ENCODE measurements around the gene CACYBP.
"Not testable (repeated sequence)": the region's sequence is repeated elsewhere in the genome, so short reads cannot be mapped to it uniquely, and the experiment has no call there.

CACYBP gene

GRCh38 chr1:175005085-175005783, 5.5 kb downstream of the CACYBP start:
- no peak for DNase-seq (ENCODE audit: low read depth in 2 of 2, low spot score in 1 of 2)

GRCh38 chr1:175009532-175009931, 9.8 kb downstream of the CACYBP start:
- DNase-seq (ENCODE audit: low read depth in 2 of 2, low spot score in 1 of 2), result no peak

GRCh38 chr1:175013445-175013844, 13.7 kb downstream of the CACYBP start:
- DNase-seq (ENCODE audit: low read depth in 2 of 2, low spot score in 1 of 2), result no peak

DNA sequence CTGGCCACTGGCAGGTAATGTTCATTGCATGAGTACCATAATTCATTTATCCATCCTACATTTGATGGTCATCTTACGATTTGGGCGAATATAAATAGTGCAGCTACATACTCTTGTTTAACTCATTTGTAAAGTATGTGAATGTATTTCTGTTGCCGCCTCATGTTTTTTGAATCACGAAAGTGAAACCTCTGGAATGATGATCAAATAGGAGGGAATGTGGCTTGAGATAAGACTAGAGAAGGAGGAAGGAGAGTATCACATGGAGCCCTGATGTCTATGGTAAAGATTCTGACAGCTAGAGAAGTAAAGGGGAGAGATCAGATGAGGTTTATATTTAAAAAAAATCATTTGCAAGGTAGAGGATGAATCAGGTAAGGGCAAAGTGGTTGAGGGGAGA, 15.5 kb downstream of the CACYBP start:
- no peak for DNase-seq (ENCODE audit: low read depth in 2 of 2, low spot score in 1 of 2)

GRCh38 chr1:175019524-175019923, 19.8 kb downstream of the CACYBP start:
- no peak for DNase-seq (ENCODE audit: low read depth in 2 of 2, low spot score in 1 of 2)

DNA sequence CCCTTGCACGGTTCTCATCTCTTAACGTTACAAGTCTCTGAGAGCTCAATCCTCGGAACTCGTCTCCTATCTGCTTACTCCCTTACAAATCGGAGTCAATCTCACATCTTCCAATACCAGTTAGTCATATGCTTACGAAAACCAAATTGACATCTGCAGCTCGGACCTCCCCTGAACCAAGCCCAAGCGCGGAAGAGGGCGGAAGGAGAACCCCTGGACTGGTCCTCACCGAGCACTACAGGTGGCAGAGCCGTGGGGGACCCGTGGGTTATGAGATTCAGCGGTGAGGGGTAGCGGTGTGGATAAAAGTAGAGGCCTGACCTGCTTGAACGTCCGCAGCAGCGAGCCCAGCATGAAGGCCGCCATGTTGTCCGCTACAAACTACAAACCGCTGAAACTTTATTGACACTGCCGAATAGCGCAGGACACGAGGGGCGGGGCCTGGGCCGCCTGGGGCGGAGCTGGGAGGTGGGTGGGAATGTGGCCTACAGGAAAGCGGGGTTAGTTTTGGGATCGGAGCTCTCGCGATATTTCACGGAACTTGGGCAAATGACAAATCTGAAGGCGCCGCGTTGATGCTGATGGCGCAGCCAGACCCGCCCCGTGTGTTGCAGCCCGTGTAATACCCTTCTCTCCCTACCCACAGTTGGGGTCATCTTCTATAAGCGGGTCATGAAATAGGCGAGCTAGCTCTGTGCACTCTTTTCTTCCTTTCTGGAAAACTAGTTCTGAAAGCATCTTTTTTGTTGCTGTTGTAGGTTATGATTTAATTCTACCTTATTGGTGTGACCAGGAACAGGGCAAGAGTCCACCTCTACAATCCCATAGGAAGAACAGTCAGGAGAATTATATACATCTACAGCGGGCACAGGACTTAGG, 23.5 kb downstream of the CACYBP start, which contains the start of gene MRPS14:
TSS of gene MRPS14 (minus strand) at position 383 of the 879 bp plus-strand sequence. CDS start at position 366, 17 bp downstream.
- peak; percentile 95 to 96 for DNase-seq (ENCODE audit: low read depth in 2 of 2, low spot score in 1 of 2)

DNA sequence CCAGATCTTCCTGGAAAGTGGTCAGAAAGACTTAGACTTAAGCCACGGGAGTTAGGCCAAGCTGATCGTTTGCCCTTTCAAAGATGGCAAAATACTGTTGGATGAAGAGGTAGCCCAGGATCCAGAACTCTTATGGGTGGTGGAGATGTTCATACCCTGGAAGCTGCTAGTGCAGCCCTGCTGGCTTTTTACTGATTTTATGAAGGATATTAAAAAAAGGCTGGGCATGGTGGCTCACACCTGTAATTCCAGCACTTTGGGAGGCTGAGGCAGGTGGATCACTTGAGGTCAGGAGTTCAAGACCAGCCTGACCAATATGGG, 24.1 kb downstream of the CACYBP start:
- not testable (repeated sequence) for DNase-seq (ENCODE audit: low read depth in 2 of 2, low spot score in 1 of 2)

DNA sequence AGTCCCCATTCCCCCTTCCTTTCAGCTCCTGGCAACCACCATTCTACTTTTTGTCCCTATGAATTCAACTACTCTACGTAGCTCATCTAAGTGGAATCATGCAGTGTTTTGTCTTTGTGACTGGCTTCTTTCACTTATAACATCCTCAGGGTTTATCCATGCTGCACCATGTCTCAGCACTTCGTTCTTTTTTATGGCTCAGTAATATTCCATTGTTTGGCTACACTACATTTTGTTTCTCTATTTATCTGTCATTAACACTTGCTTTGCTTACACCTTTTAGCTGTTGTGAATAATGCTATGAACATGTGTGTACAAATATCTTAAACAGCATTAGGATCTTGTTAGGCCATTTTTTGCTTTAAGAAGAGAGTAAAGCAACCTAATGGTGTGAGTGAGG, 25.0 kb downstream of the CACYBP start:
- DNase-seq (ENCODE audit: low read depth in 2 of 2, low spot score in 1 of 2), result no peak

DNA sequence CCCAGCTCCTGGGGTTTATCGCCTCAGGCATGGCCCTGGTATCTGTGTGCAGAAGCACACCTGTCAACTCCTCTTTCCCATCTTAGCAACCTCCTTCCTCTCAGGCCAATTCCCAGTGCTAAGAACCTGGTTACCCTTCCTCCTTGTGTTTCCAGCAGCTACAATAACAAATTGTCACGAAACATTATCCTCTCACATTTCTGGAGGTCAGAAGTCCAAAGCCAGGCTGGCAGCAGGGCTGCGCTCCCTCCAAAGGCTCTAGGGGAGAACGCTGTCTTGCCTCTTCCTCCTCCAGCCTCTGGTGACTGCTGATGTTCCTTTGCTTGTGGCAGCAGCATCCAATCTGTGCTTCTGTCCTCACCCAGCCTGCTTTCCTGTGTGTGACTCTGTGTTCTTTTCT, 34.2 kb downstream of the CACYBP start:
- no peak for DNase-seq (ENCODE audit: low read depth in 2 of 2, low spot score in 1 of 2)

GRCh38 chr1:175034775-175035174, 35.0 kb downstream of the CACYBP start:
- DNase-seq (ENCODE audit: low read depth in 2 of 2, low spot score in 1 of 2), result no peak

DNA sequence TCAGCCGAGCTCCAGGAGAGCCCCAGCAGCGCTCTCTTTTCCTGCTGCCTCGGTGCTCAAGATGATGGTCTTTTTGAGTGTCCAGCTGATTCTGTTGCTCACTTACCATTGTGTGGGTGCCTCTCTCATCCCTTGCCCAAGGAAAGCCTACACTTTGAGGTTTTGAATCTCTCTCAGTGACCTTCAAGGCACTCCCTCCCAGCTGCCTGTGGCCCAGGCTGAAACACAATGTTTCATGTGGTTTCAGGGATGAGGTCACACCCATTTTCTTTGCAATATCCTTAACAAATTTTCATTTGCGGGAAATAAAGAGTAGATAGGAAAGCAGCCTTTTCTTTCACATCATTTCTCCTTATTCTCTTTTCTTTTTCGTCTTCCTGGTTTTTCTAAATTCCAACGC, 36.1 kb downstream of the CACYBP start:
- DNase-seq (ENCODE audit: low read depth in 2 of 2, low spot score in 1 of 2), result no peak

DNA sequence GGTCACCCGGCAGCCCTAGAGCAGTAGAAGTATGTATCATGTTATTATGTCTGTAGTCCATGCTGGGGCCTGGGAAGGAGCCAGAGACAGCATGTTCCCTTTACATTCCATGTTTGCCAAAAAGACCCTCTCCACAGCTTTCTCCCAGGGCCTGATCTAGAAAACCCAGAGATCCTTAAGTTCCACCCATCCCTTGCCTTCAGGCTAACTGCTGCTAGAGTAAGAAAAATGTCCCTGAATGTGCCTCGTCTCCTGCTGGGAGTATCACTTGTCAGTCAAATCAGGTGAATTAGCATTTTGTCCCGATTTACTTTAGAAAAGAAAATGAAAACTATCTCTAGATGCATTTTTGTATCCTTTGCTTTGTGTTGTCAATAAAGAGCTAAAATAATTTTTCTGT, 36.7 kb downstream of the CACYBP start:
- DNase-seq (ENCODE audit: low read depth in 2 of 2, low spot score in 1 of 2), result no peak

DNA sequence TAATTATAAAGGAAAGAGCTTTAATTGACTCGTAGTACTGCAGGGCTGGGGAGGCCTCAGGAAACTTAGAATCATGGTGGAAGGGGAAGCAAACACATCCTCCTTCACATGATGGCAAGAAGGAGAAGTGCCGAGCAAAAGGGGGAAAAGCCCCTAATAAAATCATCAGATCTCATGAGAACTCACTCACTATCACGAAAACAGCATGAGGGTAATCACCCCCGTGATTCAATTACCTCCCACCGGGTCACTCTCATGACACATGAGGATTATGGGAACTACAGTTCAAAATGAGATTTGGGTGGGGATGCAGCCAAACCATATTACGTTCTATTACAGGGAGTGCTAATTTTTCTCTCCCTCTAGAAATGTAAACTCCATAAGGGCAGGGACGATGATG, 37.7 kb downstream of the CACYBP start:
- no peak for DNase-seq (ENCODE audit: low read depth in 2 of 2, low spot score in 1 of 2)

DNA sequence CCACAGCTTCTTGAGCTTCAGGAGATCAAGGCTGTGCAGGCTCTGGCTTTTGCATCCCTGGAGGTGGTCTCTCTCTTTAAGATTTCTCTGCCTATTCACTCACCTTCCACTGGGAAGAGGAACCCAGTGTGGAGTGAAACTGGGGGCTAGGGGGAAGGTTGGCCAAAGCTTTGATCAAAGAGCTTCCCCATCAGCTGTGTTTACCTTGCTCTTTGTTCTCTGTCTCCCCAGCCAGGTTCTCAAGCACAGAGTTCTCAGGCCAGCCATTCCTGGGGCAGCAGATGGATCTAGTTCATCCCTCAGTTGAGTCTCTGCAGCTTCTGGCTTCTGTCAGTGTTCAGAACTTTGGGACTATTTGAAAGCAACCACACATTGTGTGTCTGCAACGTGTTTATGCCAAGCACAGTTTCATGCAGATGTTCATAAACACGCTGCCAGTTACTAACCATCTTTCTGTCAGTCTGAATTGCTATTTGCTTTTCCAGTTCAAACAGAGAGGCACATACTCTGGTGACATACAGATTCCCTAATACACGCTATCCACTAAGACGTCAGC, 40.7 kb downstream of the CACYBP start:
- DNase-seq (ENCODE audit: low read depth in 2 of 2, low spot score in 1 of 2), result no peak

DNA sequence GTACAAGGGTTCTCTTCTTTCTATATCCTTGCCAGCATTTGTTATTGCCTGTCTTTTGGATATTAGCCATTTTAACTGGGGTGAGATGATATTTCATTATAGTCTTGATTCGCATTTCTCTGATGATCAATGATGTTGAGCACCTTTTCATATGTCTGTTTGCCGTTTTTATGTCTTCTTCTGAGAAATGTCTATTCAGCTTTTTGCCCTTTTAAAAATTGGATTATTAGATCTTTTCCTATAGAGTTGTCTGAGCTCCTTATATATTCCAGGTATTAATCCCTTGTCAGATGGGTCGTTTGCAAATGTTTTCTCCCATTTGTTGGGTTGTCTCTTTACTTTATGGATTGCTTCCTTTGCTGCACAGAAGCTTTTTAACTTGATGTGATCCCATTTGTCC, 42.9 kb downstream of the CACYBP start:
- DNase-seq (ENCODE audit: low read depth in 2 of 2, low spot score in 1 of 2), result no peak

DNA sequence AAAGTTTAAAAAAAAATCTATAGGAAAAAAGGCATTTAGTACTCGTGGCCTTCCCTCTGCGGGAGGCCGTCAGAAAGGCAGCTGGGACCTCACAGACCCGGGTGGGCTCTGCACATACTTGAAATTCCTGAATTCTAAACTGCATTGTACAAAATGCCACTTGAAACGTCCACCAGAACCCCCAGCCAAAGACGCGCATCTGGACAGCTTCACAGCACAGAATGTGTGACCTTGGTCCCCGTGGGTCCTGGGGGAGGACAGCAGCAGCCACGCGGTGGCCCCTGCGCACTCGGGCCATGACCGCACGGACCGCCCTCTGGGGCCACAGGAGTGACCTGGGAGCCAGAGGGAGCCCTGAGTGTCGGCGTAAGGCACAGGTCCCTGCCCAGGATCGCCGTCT, 44.1 kb downstream of the CACYBP start:
- no peak for DNase-seq (ENCODE audit: low read depth in 2 of 2, low spot score in 1 of 2)

DNA sequence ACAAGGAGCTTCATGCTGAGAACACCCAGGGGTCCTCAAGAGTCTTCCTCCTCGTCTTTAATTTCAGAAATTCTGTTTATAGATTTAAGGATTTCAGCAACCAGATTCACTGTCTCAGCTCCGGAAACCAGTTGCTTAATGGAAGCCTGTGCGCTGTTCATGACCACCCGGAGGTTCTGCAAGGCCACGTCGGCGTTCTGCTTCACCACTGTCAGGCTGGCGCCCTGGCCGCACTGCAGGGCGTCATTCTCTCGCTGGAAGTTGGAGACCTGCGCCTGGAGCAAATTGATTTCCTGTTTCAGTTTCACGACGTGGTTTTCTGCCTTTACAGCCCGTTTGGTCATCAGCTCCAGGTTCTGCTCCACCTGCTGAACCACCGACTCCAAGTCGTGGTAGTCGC, 44.8 kb downstream of the CACYBP start:
- not testable (repeated sequence) for DNase-seq (ENCODE audit: low read depth in 2 of 2, low spot score in 1 of 2)

DNA sequence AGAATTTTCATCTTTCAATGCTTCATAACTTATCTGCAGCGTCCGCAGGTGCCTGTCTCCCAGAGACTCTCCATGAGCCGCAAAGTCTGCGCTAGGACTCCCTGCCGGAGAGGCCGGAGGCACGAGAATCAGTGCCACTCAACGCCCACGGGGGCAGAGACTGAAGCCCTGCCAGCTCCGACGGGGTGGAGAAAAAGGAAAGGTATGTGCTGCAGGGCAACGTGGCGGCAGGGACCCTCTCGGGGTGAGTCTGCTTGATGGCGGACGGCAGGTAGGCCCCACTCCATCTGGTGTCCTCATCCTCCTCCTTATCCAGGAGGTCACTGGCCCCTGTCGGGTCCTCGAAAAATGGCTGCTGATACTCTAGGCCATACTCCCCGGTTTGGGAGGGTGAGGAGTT, 45.4 kb downstream of the CACYBP start:
- no peak for DNase-seq (ENCODE audit: low read depth in 2 of 2, low spot score in 1 of 2)

- DNase-seq (ENCODE audit: low read depth in 2 of 2, low spot score in 1 of 2), result no peak
Measured at GRCh38 chr1:175045519-175045918, 45.8 kb downstream of the CACYBP start.

GRCh38 chr1:175050992-175051391, 51.2 kb downstream of the CACYBP start:
- no peak for DNase-seq (ENCODE audit: low read depth in 2 of 2, low spot score in 1 of 2)

GRCh38 chr1:175054736-175055135, 55.0 kb downstream of the CACYBP start:
- DNase-seq (ENCODE audit: low read depth in 2 of 2, low spot score in 1 of 2), result no peak

All from stimulated activated CD8-positive, alpha-beta memory T cell treated with anti-CD3 and anti-CD28 coated beads, Interleukin-4, amount 100 ng/mL, for 4 hours (primary cell).